Activated CD8-positive, alpha-beta T cell treated with anti-CD3 and anti-CD28 coated beads for 36 hours (primary cell): ENCODE data around the gene RNF13. TPM values are rescaled to one million over a fixed set of nuclear protein-coding genes. Genes with fewer than 3 reads are reported as not detected.

Source experiments
- ATAC-seq: fragments of 200-7000 bp; cut with Tn5 transposase; one replicate; pipeline ENCODE4 v1.10.0; 2021; ENCODE audit warnings: mild to moderate bottlenecking, moderate library complexity
- CTCF ChIA-PET: fragments of 350-600 bp; sonication (Branson Sonifier 250); formaldehyde crosslinking; loops from one replicate; lab custom pipeline; 2021; ENCODE audit warnings: antibody characterized with exemption; lab: Charles Lee
- POLR2A ChIA-PET: fragments of 350-600 bp; sonication (Branson Sonifier 250); formaldehyde crosslinking; loops from one replicate; lab custom pipeline; 2021; ENCODE audit warnings: antibody characterized with exemption; lab: Charles Lee
- DNase-seq: peaks from one replicate; pipeline ENCODE4 v3.0.0-alpha.2; 2020
- H3K27ac Mint-ChIP-seq: one replicate; pipeline ENCODE4 v1.8.0; 2021; ENCODE audit warnings: mild to moderate bottlenecking, mixed read lengths
- H3K27me3 Mint-ChIP-seq: one replicate; pipeline ENCODE4 v1.8.0; 2021; ENCODE audit warnings: mixed read lengths
- H3K36me3 Mint-ChIP-seq: one replicate; pipeline ENCODE4 v1.8.0; 2021; ENCODE audit warnings: low read depth, mixed read lengths
- H3K4me1 Mint-ChIP-seq: one replicate; pipeline ENCODE4 v1.8.0; 2021; ENCODE audit warnings: low read depth, mixed read lengths
- H3K4me3 Mint-ChIP-seq: one replicate; pipeline ENCODE4 v1.8.0; 2021; ENCODE audit warnings: mild to moderate bottlenecking, moderate library complexity, mixed read lengths
- H3K9me3 Mint-ChIP-seq: one replicate; pipeline ENCODE4 v1.8.0; 2021; ENCODE audit warnings: mixed read lengths
- CTCF ChIP-seq: fragments of 200-600 bp; IDR thresholded peaks from one replicate; pipeline ENCODE4 v1.8.0; 2022; ENCODE audit warnings: antibody characterized with exemption, mild to moderate bottlenecking
- intact Hi-C: fragments of 100-400 bp; cut with micrococcal nuclease; formaldehyde crosslinking; loops from one replicate; pipeline ENCODE4 v1.10.0; 2022
- total RNA-seq, 2 experiments: library from RNA; stranded (reverse); gene quantifications; one replicate each; pipeline ENCODE4 v1.2.3, GENCODE V29; 2021

RNF13 gene
- total RNA-seq, 2 experiments from 2014 or later: 25.7 to 26.3 TPM

GRCh38 chr3:149850787-149851584 lies 38.0 kb downstream of the RNF13 start:
- H3K4me1 Mint-ChIP-seq: peaks cover 8% of the 10 kb centered on the region
- no peaks in the 10 kb centered on the region for H3K27me3 Mint-ChIP-seq
- H3K9me3 Mint-ChIP-seq: no peaks in the 10 kb centered on the region
- H3K36me3 Mint-ChIP-seq: peaks cover 41% of the 10 kb centered on the region
- intact Hi-C loops: no loop called here
- ChIA-PET POLR2A (no interaction called here), CTCF (no interaction called here)
- TF ChIP-seq CTCF: no peak
- no peak for ATAC-seq
- DNase-seq: no peak
- no peak overlapping the region for H3K4me3 Mint-ChIP-seq
- no peak overlapping the region for H3K27ac Mint-ChIP-seq

- peaks cover 27% of the 10 kb centered on the region for H3K36me3 Mint-ChIP-seq
- no peak for DNase-seq
- H3K27me3 Mint-ChIP-seq: no peaks in the 10 kb centered on the region
- POLR2A ChIA-PET: no interaction called here
- intact Hi-C loops: no loop called here
- no peak overlapping the region for H3K27ac Mint-ChIP-seq
- H3K4me3 Mint-ChIP-seq: no peak overlapping the region
- H3K4me1 Mint-ChIP-seq: no peaks in the 10 kb centered on the region
- ATAC-seq: no peak
- no peaks in the 10 kb centered on the region for H3K9me3 Mint-ChIP-seq
- CTCF ChIA-PET: interaction anchor here (1.2 kb wide), 1 partner anchor 21 kb away, joined by 3 read pairs; no protein-coding TSS in a partner anchor
- TF ChIP-seq CTCF: no peak
Measured at GRCh38 chr3:149858911-149859310, 45.9 kb downstream of the RNF13 start.

GRCh38 chr3:149860881-149861280 lies 47.9 kb downstream of the RNF13 start:
- H3K36me3 Mint-ChIP-seq: peaks cover 27% of the 10 kb centered on the region
- H3K4me1 Mint-ChIP-seq: no peaks in the 10 kb centered on the region
- POLR2A ChIA-PET: no interaction called here
- ATAC-seq (no peak), DNase-seq (no peak)
- no peak for TF ChIP-seq CTCF
- no peaks in the 10 kb centered on the region for H3K27me3 Mint-ChIP-seq
- no peak overlapping the region for H3K27ac Mint-ChIP-seq
- no peak overlapping the region for H3K4me3 Mint-ChIP-seq
- intact Hi-C loops: no loop called here
- CTCF ChIA-PET: no interaction called here
- peaks cover 6% of the 10 kb centered on the region for H3K9me3 Mint-ChIP-seq

- ChIA-PET CTCF (interaction anchor here (1.0 kb wide), 1 partner anchor 59 kb away, joined by 3 read pairs; no protein-coding TSS in a partner anchor), POLR2A (no interaction called here)
- Mint-ChIP-seq H3K9me3 (peaks cover 20% of the 10 kb centered on the region), H3K27me3 (no peaks in the 10 kb centered on the region), H3K4me1 (peaks cover 3% of the 10 kb centered on the region), H3K27ac (no peak overlapping the region), H3K4me3 (no peak overlapping the region), H3K36me3 (peaks cover 52% of the 10 kb centered on the region)
- DNase-seq (no peak), ATAC-seq (no peak)
- intact Hi-C loops: no loop called here
- no peak for TF ChIP-seq CTCF
Measured at GRCh38 chr3:149867563-149867962, 54.5 kb downstream of the RNF13 start.

- intact Hi-C loops: no loop called here
- Mint-ChIP-seq H3K4me1 (peaks cover 3% of the 10 kb centered on the region), H3K27me3 (no peaks in the 10 kb centered on the region), H3K4me3 (no peak overlapping the region), H3K27ac (no peak overlapping the region), H3K36me3 (peaks cover 33% of the 10 kb centered on the region), H3K9me3 (peaks cover 13% of the 10 kb centered on the region)
- DNase-seq: no peak
- CTCF ChIA-PET: no interaction called here
- no peak for TF ChIP-seq CTCF
- ATAC-seq: no peak
- POLR2A ChIA-PET: no interaction called here
Measured at GRCh38 chr3:149871855-149872254, 58.8 kb downstream of the RNF13 start.
